HepG2 (cell line): ENCODE data around the gene ANXA9. TPM values are rescaled to one million over a fixed set of nuclear protein-coding genes. Genes with fewer than 3 reads are reported as not detected.

Experiments used
- AFF4 ChIP-seq: sonication (generic); formaldehyde crosslinking; IDR thresholded peaks from 2 replicates; pipeline ENCODE4 v1.4.0; 2020; ENCODE audit warnings: missing genetic modification reagents
- ARID5B ChIP-seq: IDR thresholded peaks from 2 replicates; pipeline ENCODE4 v1.4.0; 2020; ENCODE audit warnings: mild to moderate bottlenecking, missing genetic modification reagents
- ATF7-NPFF ChIP-seq: sonication (generic); formaldehyde crosslinking; IDR thresholded peaks from 2 replicates; pipeline ENCODE4 v1.8.1; 2023; ENCODE audit warnings: mild to moderate bottlenecking, low read depth, missing genetic modification reagents, moderate library complexity
- ELF4 ChIP-seq: sonication (generic); formaldehyde crosslinking; IDR thresholded peaks from 2 replicates; pipeline ENCODE4 v1.5.0; 2020; ENCODE audit warnings: missing genetic modification reagents, mild to moderate bottlenecking, moderate library complexity, borderline replicate concordance
- MTERF4 ChIP-seq: sonication (generic); formaldehyde crosslinking; IDR thresholded peaks from 2 replicates; pipeline ENCODE4 v1.8.0; 2023; ENCODE audit warnings: mild to moderate bottlenecking, missing genetic modification reagents
- REXO4 ChIP-seq: sonication (generic); formaldehyde crosslinking; IDR thresholded peaks from 2 replicates; pipeline ENCODE4 v1.8.0; 2022; ENCODE audit warnings: missing genetic modification reagents, mild to moderate bottlenecking, borderline replicate concordance
- RORA ChIP-seq: sonication (generic); formaldehyde crosslinking; IDR thresholded peaks from 2 replicates; pipeline ENCODE4 v1.5.0; 2020; ENCODE audit warnings: mild to moderate bottlenecking, missing genetic modification reagents, moderate library complexity
- SMAD1 ChIP-seq: sonication (generic); formaldehyde crosslinking; IDR thresholded peaks from 2 replicates; pipeline ENCODE4 v1.4.0; 2020; ENCODE audit warnings: missing genetic modification reagents, low read depth, mild to moderate bottlenecking, borderline replicate concordance
- ZBTB20 ChIP-seq: sonication (generic); formaldehyde crosslinking; IDR thresholded peaks from 2 replicates; pipeline ENCODE4 v1.8.1; 2023; ENCODE audit warnings: missing genetic modification reagents, low read depth, mild to moderate bottlenecking, borderline replicate concordance
- ZFP82 ChIP-seq: sonication (generic); formaldehyde crosslinking; IDR thresholded peaks from 2 replicates; pipeline ENCODE4 v1.5.1; 2020; ENCODE audit warnings: mild to moderate bottlenecking, missing genetic modification reagents, borderline replicate concordance
- ZNF225 ChIP-seq: sonication (generic); formaldehyde crosslinking; IDR thresholded peaks from 2 replicates; pipeline ENCODE4 v1.4.0; 2020; ENCODE audit warnings: mild to moderate bottlenecking, missing genetic modification reagents
- ZNF30 ChIP-seq: sonication (generic); formaldehyde crosslinking; IDR thresholded peaks from 2 replicates; pipeline ENCODE4 v1.5.0; 2020; ENCODE audit warnings: mild to moderate bottlenecking, missing genetic modification reagents
- ZNF335 ChIP-seq: sonication (generic); formaldehyde crosslinking; IDR thresholded peaks from 2 replicates; pipeline ENCODE4 v1.4.0; 2020; ENCODE audit warnings: missing genetic modification reagents
- polyA plus RNA-seq, 8 experiments: library from polyadenylated mRNA; depleted of rRNA in 3 of 8; stranded (reverse) in 7 of 8; unstranded in 1 of 8; fragments of >200 nt; fragmentation: Illumina TruSeq in 4 of 8; extraction: Trizol in 4 of 8; gene quantifications; 2 replicates each; pipeline versions ENCODE4 v1.2.1 to v1.2.3, GENCODE V29; 2011 to 2016; ENCODE audit warnings: low read depth in 4 of 8, missing spikeins in 1 of 8, mixed read lengths in 1 of 8; ENCODE audit not compliant: insufficient read depth in 1 of 8
- total RNA-seq, 5 experiments: library from RNA; depleted of rRNA; stranded (reverse); fragments of >200 nt; fragmentation: Illumina TruSeq; extraction: Trizol; gene quantifications; 2 replicates each; pipeline ENCODE4 v1.2.3, GENCODE V29; 2016; ENCODE audit warnings: low read depth in 1 of 5
- TF ChIP-seq, protein P1 (sequence below): IDR thresholded peaks from 2 replicates; pipeline ENCODE4 v1.6.1; 2016; ENCODE audit warnings: missing compliant biosample characterization, missing genetic modification reagents, borderline replicate concordance

Gene ANXA9
- total and polyA plus RNA-seq, 2 of the 13 experiments (the other 11 are each of a cell fraction or from before 2014, with no cell fraction given): 13.3 to 23.9 TPM

DNA sequence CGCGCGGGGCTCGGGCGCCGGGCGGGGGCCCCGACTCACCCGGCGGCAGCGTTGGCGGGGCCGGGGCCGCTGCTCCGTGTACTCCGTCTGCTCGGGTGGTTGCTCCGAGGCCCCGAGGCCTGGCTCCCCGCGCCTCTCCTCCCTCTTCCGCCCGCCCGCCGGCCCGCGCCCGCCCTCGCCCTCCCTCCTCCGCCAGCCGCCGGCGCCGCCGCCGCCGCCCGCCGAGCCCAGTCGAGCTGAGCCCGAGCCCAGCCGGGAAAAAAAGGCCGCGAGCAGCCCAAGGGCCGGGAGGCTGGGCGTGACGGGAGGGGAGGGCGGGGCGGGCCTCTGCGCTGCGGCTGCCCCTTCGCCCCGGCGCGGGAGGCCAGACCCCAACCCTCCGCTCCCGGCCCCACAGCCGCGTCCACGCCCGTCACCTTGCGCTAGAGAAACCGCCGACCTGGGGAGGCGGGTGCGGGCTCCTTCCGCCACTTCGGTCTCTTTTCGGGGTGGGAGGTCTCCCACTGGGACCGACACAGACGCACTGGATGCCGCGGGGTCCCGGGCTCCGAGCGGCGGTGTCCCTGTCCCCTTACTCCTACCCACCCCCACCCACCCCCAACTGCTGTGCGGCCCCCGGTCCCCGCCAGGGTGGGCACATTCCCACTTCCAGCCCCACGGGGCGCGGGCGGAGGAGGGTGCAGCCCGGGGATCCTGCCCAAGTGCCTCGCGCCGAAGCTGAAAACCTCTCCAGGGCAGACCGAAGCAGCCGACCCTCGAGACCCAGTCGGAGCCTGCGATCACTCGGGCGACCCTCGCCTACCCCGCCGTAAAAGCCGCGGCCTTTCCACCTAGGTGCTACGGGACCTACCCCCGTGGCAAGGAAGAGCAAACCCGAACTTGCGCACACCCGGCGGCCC, 7.3 kb upstream of the ANXA9 start, which contains the start of gene CERS2 (continued):
- TF ChIP-seq, protein P1, sequence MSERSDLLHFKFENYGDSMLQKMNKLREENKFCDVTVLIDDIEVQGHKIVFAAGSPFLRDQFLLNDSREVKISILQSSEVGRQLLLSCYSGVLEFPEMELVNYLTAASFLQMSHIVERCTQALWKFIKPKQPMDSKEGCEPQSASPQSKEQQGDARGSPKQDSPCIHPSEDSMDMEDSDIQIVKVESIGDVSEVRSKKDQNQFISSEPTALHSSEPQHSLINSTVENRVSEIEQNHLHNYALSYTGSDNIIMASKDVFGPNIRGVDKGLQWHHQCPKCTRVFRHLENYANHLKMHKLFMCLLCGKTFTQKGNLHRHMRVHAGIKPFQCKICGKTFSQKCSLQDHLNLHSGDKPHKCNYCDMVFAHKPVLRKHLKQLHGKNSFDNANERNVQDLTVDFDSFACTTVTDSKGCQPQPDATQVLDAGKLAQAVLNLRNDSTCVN: no peak
- TF ChIP-seq ZFP82 (CRISPR knock-in tag) (no peak), AFF4 (CRISPR knock-in tag) (no peak), SMAD1 (no peak), MTERF4 (CRISPR knock-in tag) (no peak), ELF4 (CRISPR knock-in tag) (no peak), ARID5B (CRISPR knock-in tag) (peak; percentile 34; the same call in 1 of the 2 replicates), ZNF30 (no peak), REXO4 (CRISPR knock-in tag) (no peak), ZNF225 (no peak), ZNF335 (CRISPR knock-in tag) (no peak), RORA (CRISPR knock-in tag) (no peak), ZBTB20 (CRISPR knock-in tag) (no peak), ATF7-NPFF (CRISPR knock-in tag) (no peak; the same call in 1 of the 2 replicates)
